Keratinocyte (primary cell): ENCODE measurements around the gene AVPR2. TPM values are rescaled to one million over a fixed set of nuclear protein-coding genes. Genes with fewer than 3 reads are reported as not detected.

Experiments used
- DNase-seq: peaks from one replicate; pipeline ENCODE4 v3.0.0-alpha.2; 2011; ENCODE audit warnings: low read depth, missing footprints, low spot score
- FAIRE-seq: peaks from 2 replicates; lab custom pipeline; 2011; peaks lifted over from hg19 to GRCh38; lab: Jason Lieb, UNC
- H2AFZ ChIP-seq: 2 replicates; pipeline ENCODE4 v1.6.0; 2012; ENCODE audit warnings: low read length, control low read depth, inconsistent platforms; ENCODE audit not compliant: control insufficient read depth
- H3K27ac ChIP-seq: 2 replicates; pipeline ENCODE4 v1.5.1; 2011; ENCODE audit warnings: low read length; ENCODE audit not compliant: control insufficient read depth, insufficient read depth
- H3K27me3 ChIP-seq: 3 replicates; pipeline ENCODE4 v1.6.0; 2011; ENCODE audit warnings: low read length; ENCODE audit not compliant: control insufficient read depth, insufficient read depth; ENCODE audit errors: extremely low read depth
- H3K36me3 ChIP-seq, 2 experiments: 2 replicates in 1 of 2; 3 replicates in 1 of 2; pipeline ENCODE4 v1.5.1; 2011; ENCODE audit warnings: low read length in 2 of 2, mild to moderate bottlenecking in 1 of 2; ENCODE audit not compliant: control insufficient read depth in 2 of 2, insufficient read depth in 2 of 2; ENCODE audit errors: extremely low read depth in 1 of 2
- H3K4me1 ChIP-seq: 3 replicates; pipeline ENCODE4 v1.5.1; 2011; ENCODE audit warnings: low read length; ENCODE audit not compliant: control insufficient read depth, insufficient read depth; ENCODE audit errors: extremely low read depth
- H3K4me2 ChIP-seq: 3 replicates; pipeline ENCODE4 v1.6.0; 2011; ENCODE audit warnings: low read depth, low read length; ENCODE audit not compliant: control insufficient read depth, insufficient read depth; ENCODE audit errors: extremely low read depth
- H3K4me3 ChIP-seq, 3 experiments: fragments of 200-600 bp in 1 of 3; sonication (generic) in 1 of 3; 2 replicates in 2 of 3; 3 replicates in 1 of 3; pipeline ENCODE4 v1.5.1; 2011 to 2016; ENCODE audit warnings: low read length in 3 of 3, mild to moderate bottlenecking in 3 of 3, control low read depth in 2 of 3, inconsistent platforms in 1 of 3, low read depth in 1 of 3, mixed read lengths in 1 of 3, mixed run types in 1 of 3, moderate library complexity in 1 of 3; ENCODE audit not compliant: control insufficient read depth in 2 of 3, insufficient read depth in 2 of 3; ENCODE audit errors: extremely low read depth in 1 of 3
- H3K79me2 ChIP-seq: 2 replicates; pipeline ENCODE4 v1.6.0; 2012; ENCODE audit warnings: low read length; ENCODE audit not compliant: control insufficient read depth, insufficient read depth
- H3K9ac ChIP-seq: 3 replicates; pipeline ENCODE4 v1.6.0; 2011; ENCODE audit warnings: low read length; ENCODE audit not compliant: control insufficient read depth, insufficient read depth; ENCODE audit errors: extremely low read depth
- H3K9me1 ChIP-seq: 3 replicates; pipeline ENCODE4 v1.6.0; 2011; ENCODE audit warnings: low read length; ENCODE audit not compliant: control insufficient read depth, insufficient read depth; ENCODE audit errors: extremely low read depth
- H3K9me3 ChIP-seq: 2 replicates; pipeline ENCODE4 v1.5.1; 2012; ENCODE audit warnings: low read depth, low read length; ENCODE audit not compliant: control insufficient read depth
- H4K20me1 ChIP-seq: 3 replicates; pipeline ENCODE4 v1.6.0; 2011; ENCODE audit warnings: low read length; ENCODE audit not compliant: control insufficient read depth, insufficient read depth; ENCODE audit errors: extremely low read depth
- EZH2 ChIP-seq: IDR thresholded peaks from one replicate; pipeline ENCODE4 v1.6.1; 2012; ENCODE audit warnings: inconsistent platforms, mild to moderate bottlenecking, low read length, moderate library complexity
- dilution Hi-C: fragments of 300-500 bp; cut with MboI; formaldehyde crosslinking; loops from one replicate; pipeline ENCODE4 v1.7.0; 2020; ENCODE audit warnings: low sequenced_read_pairs; ENCODE audit not compliant: extremely low pct_ligation_motif_present
- polyA plus RNA-seq, 5 experiments: library from polyadenylated mRNA; depleted of rRNA in 3 of 5; stranded (reverse) in 3 of 5; stranded (forward) in 1 of 5; unstranded in 1 of 5; fragments of >200 nt; gene quantifications; 1 replicate in 1 of 5; 2 replicates in 3 of 5; 3 replicates in 1 of 5; pipeline versions ENCODE4 v1.2.1 to v1.2.3, GENCODE V29; 2011 to 2012; ENCODE audit warnings: missing spikeins in 2 of 5, low read depth in 1 of 5, low replicate concordance in 1 of 5
- TF ChIP-seq, protein P1 (sequence below), 3 experiments: IDR thresholded peaks in 1 of 3; conservative IDR thresholded peaks in 1 of 3; optimal IDR thresholded peaks in 1 of 3; 2 replicates in 2 of 3; 3 replicates in 1 of 3; pipeline versions ENCODE3 to v1.5.1; 2011; ENCODE audit warnings: low read length in 3 of 3, mild to moderate bottlenecking in 3 of 3, moderate library complexity in 2 of 3, control low read depth in 1 of 3, inconsistent platforms in 1 of 3; ENCODE audit not compliant: insufficient read depth in 2 of 3; ENCODE audit errors: extremely low read depth in 1 of 3

AVPR2 gene
- polyA plus RNA-seq, 1 donor (not counting 4 experiments of a cell fraction or from before 2014, with no cell fraction given): not detected

DNA sequence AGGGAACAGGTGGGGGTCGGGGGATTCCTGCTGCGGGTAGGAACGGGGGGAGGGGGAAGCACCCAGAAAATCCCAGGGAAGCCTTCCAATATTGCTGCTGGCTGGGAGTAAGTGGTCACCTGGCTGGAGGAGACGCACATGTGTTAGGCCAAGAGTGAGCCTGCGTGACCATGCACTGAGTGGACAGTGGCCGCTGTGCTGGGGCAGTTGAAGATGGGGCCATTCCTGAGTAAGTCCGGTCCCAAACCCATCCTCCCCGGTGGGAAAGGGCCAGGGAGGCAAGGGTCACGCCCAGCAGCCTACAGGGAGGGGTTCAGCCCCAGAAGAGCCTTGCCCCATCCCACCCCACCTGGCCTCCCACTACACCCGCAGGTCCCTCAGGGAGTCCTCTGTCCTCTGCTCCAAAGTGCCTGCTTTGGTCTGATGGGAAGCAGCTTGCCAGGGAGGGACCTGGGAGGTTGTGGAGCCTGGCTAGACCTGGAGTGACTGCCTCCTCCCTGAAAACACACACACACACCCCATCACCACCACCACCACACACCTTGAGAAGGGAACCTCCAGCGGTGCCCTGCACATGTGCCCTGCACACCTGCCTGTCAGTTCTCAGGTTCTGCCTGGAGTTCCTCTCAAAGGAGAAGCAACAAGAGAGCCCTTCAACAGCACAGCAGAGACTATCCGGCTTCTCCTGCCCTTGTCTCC is 24.6 kb upstream of the AVPR2 start:
- Histone ChIP-seq H3K4me3 (no peak overlapping the region), H3K27me3 (peaks cover 29% of the 10 kb centered on the region), H3K79me2 (no peaks in the 10 kb centered on the region), H4K20me1 (peaks cover 6% of the 10 kb centered on the region), H3K4me2 (no peak overlapping the region), H3K9me1 (no peaks in the 10 kb centered on the region), H3K36me3 (no peaks in the 10 kb centered on the region), H3K9ac (no peak overlapping the region), H3K27ac (no peak overlapping the region), H2AFZ (no peak overlapping the region), H3K9me3 (no peaks in the 10 kb centered on the region), H3K4me1 (peaks cover 3% of the 10 kb centered on the region)
- dilution Hi-C loops: no loop called here
- no peak for DNase-seq
- FAIRE-seq: no peak
- no peak for TF ChIP-seq EZH2

DNA sequence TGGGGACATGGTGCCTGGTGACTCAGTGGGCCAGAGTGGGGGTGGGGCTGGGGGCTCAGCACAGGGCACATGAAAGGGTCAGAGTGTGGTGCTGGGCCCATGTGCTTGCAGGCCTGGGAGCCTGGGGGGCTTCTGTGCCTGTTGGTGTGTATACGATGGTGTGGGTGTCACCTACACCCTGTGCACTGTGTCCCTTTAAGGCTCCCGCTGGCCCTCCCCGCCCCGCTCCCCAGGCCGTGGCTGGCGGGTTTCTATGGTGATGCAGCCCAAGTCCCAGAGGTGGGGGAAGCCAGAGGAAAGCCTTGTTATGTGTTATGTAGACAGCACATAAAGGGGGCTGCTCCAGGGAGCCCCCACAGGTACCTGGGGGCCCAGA is 24.0 kb upstream of the AVPR2 start:
- Histone ChIP-seq H3K27me3 (peaks cover 33% of the 10 kb centered on the region), H4K20me1 (peaks cover 6% of the 10 kb centered on the region), H3K9me3 (no peaks in the 10 kb centered on the region), H3K4me2 (no peak overlapping the region), H3K27ac (no peak overlapping the region), H3K9ac (no peak overlapping the region), H2AFZ (no peak overlapping the region), H3K9me1 (no peaks in the 10 kb centered on the region), H3K36me3 (no peaks in the 10 kb centered on the region), H3K4me3 (no peak overlapping the region), H3K79me2 (no peaks in the 10 kb centered on the region), H3K4me1 (peaks cover 3% of the 10 kb centered on the region)
- FAIRE-seq (no peak), DNase-seq (no peak)
- dilution Hi-C loops: no loop called here
- TF ChIP-seq, protein P1, sequence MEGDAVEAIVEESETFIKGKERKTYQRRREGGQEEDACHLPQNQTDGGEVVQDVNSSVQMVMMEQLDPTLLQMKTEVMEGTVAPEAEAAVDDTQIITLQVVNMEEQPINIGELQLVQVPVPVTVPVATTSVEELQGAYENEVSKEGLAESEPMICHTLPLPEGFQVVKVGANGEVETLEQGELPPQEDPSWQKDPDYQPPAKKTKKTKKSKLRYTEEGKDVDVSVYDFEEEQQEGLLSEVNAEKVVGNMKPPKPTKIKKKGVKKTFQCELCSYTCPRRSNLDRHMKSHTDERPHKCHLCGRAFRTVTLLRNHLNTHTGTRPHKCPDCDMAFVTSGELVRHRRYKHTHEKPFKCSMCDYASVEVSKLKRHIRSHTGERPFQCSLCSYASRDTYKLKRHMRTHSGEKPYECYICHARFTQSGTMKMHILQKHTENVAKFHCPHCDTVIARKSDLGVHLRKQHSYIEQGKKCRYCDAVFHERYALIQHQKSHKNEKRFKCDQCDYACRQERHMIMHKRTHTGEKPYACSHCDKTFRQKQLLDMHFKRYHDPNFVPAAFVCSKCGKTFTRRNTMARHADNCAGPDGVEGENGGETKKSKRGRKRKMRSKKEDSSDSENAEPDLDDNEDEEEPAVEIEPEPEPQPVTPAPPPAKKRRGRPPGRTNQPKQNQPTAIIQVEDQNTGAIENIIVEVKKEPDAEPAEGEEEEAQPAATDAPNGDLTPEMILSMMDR (optimal IDR thresholded peaks at IDR 0.05 in 1 of 3, IDR thresholded peaks at IDR 0.05 in 1 of 3, conservative IDR thresholded peaks at IDR 0.05 in 1 of 3; ENCODE audit: extremely low read depth in 1 of 3, insufficient read depth in 2 of 3, low read length in 3 of 3): no peak
- no peak for TF ChIP-seq EZH2

DNA sequence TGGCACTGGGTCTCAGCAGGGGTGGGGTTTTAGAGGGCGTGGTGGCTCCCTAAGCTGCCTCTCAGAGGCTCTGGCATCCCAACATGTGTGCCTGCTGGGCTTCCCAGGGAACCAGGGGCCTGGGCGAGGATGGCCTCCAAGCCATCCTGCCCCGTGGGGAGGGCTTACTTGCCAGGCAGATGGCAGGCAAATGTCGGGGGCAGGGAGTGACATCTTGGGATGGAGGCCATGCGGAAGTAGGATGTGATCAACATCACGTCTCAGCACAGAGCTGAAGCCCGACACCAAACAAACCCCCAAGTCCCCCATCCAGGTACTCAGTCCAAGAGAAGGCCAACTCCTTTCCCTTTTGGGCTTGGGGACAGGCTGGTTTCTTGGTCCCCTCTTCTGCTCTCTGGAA is 23.2 kb upstream of the AVPR2 start:
- dilution Hi-C loops: no loop called here
- no peaks in the 10 kb centered on the region for H3K9me1 ChIP-seq
- H3K27me3 ChIP-seq: peaks cover 34% of the 10 kb centered on the region
- peaks cover 6% of the 10 kb centered on the region for H4K20me1 ChIP-seq
- DNase-seq (no peak), FAIRE-seq (no peak)
- no peaks in the 10 kb centered on the region for H3K79me2 ChIP-seq
- no peak overlapping the region for H3K27ac ChIP-seq
- H3K36me3 ChIP-seq: no peaks in the 10 kb centered on the region
- H2AFZ ChIP-seq: no peak overlapping the region
- H3K4me1 ChIP-seq: peaks cover 3% of the 10 kb centered on the region
- H3K9me3 ChIP-seq: no peaks in the 10 kb centered on the region
- H3K4me3 ChIP-seq: no peak overlapping the region
- TF ChIP-seq, protein P1 (optimal IDR thresholded peaks at IDR 0.05 in 1 of 3, IDR thresholded peaks at IDR 0.05 in 1 of 3, conservative IDR thresholded peaks at IDR 0.05 in 1 of 3; ENCODE audit: extremely low read depth in 1 of 3, insufficient read depth in 2 of 3, low read length in 3 of 3): no peak
- no peak for TF ChIP-seq EZH2
- H3K9ac ChIP-seq: no peak overlapping the region
- H3K4me2 ChIP-seq: no peak overlapping the region
